Osteoblast (primary cell): ENCODE results near the gene SNRK. TPM values are rescaled to one million over a fixed set of nuclear protein-coding genes. Genes with fewer than 3 reads are reported as not detected.

Experiments
- DNase-seq: peaks from one replicate; pipeline ENCODE4 v3.0.0; 2011; ENCODE audit warnings: low spot score, mixed read lengths; ENCODE audit not compliant: insufficient read length; ENCODE audit errors: missing footprints
- H2AFZ ChIP-seq: 2 replicates; pipeline ENCODE4 v1.6.0; 2011; ENCODE audit warnings: mild to moderate bottlenecking, low read length
- H3K27ac ChIP-seq: 2 replicates; pipeline ENCODE4 v1.5.1; 2011; ENCODE audit warnings: mild to moderate bottlenecking, low read depth, low read length, moderate library complexity
- H3K27me3 ChIP-seq: 2 replicates; pipeline ENCODE4 v1.6.0; 2012; ENCODE audit warnings: mild to moderate bottlenecking, control low read depth, inconsistent platforms, low read length, moderate library complexity; ENCODE audit not compliant: insufficient read depth
- H3K36me3 ChIP-seq: 2 replicates; pipeline ENCODE4 v1.5.1; 2011; ENCODE audit warnings: mild to moderate bottlenecking, low read length, control low read depth, moderate library complexity; ENCODE audit not compliant: insufficient read depth
- H3K4me1 ChIP-seq: 2 replicates; pipeline ENCODE4 v1.5.1; 2011; ENCODE audit warnings: mild to moderate bottlenecking, low read length, control low read depth, moderate library complexity; ENCODE audit not compliant: insufficient read depth
- H3K4me2 ChIP-seq: 2 replicates; pipeline ENCODE4 v1.6.0; 2011; ENCODE audit warnings: mild to moderate bottlenecking, low read length; ENCODE audit not compliant: insufficient read depth
- H3K4me3 ChIP-seq: fragments of 200-600 bp; sonication (generic); 3 replicates; pipeline ENCODE4 v1.5.1; 2012; ENCODE audit warnings: mild to moderate bottlenecking, low read length, inconsistent platforms; ENCODE audit not compliant: insufficient read depth
- H3K79me2 ChIP-seq: 2 replicates; pipeline ENCODE4 v1.6.0; 2012; ENCODE audit warnings: mild to moderate bottlenecking, low read length, control low read depth, inconsistent platforms; ENCODE audit not compliant: insufficient read depth
- H3K9me3 ChIP-seq: 2 replicates; pipeline ENCODE4 v1.5.1; 2011; ENCODE audit warnings: low read depth, low read length, control low read depth
- H4K20me1 ChIP-seq: 2 replicates; pipeline ENCODE4 v1.6.0; 2012; ENCODE audit warnings: mild to moderate bottlenecking, low read length, control low read depth; ENCODE audit not compliant: insufficient read depth
- CTCF ChIP-seq: IDR thresholded peaks from 2 replicates; pipeline ENCODE4 v1.5.1; 2011; ENCODE audit warnings: mild to moderate bottlenecking, low read depth, low read length, moderate library complexity; ENCODE audit errors: extremely low read depth
- total RNA-seq: library from RNA; depleted of rRNA; stranded (reverse); fragments of >200 nt; gene quantifications from 2 replicates; pipeline ENCODE4 v1.2.3, GENCODE V29; 2012

SNRK gene
- total RNA-seq, 1 donor = 26.1 TPM

- Histone ChIP-seq H2AFZ (no peak overlapping the region), H3K27ac (peak overlapping the region; percentile 49), H3K79me2 (peaks cover 70% of the 10 kb centered on the region), H4K20me1 (peaks cover 19% of the 10 kb centered on the region), H3K4me2 (peak overlapping the region; percentile 97), H3K9me3 (no peaks in the 10 kb centered on the region), H3K36me3 (peaks cover 4% of the 10 kb centered on the region), H3K4me1 (peaks cover 23% of the 10 kb centered on the region), H3K4me3 (peak overlapping the region; percentile 54), H3K27me3 (peaks cover 6% of the 10 kb centered on the region)
- no peak for TF ChIP-seq CTCF
- no peak for DNase-seq
Measured at GRCh38 chr3:43288850-43289249, 2.5 kb downstream of the SNRK start.

DNA sequence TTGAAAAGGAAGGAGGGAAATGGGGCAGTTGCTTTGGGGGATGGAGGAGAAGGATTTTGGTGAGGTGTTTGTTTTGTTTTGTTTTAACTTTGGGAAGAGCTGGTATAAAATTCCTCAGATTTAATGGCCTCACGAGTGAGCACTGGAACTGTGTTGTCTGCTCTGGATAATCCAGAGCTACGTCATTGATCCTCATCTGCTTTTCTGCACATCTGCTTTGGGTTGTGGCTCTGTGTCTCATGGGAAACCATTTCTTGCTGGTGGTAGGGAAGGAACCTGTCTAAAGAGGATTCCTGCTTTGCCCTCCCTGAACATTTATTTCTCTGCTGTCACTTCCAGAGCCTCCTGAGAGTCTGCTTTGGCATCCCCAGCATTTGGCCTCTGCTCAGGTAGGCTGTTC lies 3.1 kb downstream of the SNRK start:
- Histone ChIP-seq H2AFZ (no peak overlapping the region), H3K27me3 (peaks cover 2% of the 10 kb centered on the region), H3K27ac (peak overlapping the region; percentile 49), H3K4me1 (peaks cover 23% of the 10 kb centered on the region), H3K4me3 (no peak overlapping the region), H3K4me2 (peak overlapping the region; percentile 97), H3K9me3 (no peaks in the 10 kb centered on the region), H4K20me1 (peaks cover 20% of the 10 kb centered on the region), H3K79me2 (peaks cover 75% of the 10 kb centered on the region), H3K36me3 (peaks cover 4% of the 10 kb centered on the region)
- DNase-seq = no peak
- no peak for TF ChIP-seq CTCF

DNA sequence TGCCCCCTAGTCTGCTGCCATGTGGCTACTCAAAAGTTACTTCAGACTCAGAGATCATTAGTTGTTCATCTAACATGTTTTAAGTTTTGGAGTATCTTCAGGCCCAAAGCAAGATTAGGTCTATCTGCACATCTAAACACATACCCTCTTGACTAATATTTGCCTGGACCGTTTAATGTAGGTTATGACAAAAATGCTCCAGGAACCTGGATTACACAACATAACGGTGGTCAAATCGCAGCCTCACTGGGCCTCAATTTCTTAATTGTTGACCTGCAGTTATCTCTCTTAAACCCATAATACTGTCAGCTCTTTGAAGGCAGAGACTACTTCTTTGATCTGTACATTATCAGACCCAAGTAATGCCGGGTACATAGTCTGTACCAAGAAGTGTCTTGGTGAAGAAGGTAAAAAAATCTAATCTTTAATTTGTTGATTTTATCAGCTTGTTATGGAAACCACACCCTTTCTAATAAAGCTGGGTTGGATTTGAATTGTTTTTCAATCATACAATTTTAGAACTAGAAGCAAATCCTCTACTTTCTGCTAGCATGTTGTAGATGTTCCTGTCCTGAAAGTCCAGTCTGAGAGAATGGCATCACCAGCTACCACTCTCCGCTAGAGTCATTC lies 3.6 kb downstream of the SNRK start:
- no peaks in the 10 kb centered on the region for H3K27me3 ChIP-seq
- no peaks in the 10 kb centered on the region for H3K9me3 ChIP-seq
- H3K36me3 ChIP-seq = peaks cover 4% of the 10 kb centered on the region
- DNase-seq = no peak
- no peak for TF ChIP-seq CTCF
- H3K4me2 ChIP-seq = no peak overlapping the region
- H3K4me1 ChIP-seq = peaks cover 23% of the 10 kb centered on the region
- peaks cover 81% of the 10 kb centered on the region for H3K79me2 ChIP-seq
- no peak overlapping the region for H3K4me3 ChIP-seq
- H3K27ac ChIP-seq = no peak overlapping the region
- H4K20me1 ChIP-seq = peaks cover 21% of the 10 kb centered on the region
- no peak overlapping the region for H2AFZ ChIP-seq

DNA sequence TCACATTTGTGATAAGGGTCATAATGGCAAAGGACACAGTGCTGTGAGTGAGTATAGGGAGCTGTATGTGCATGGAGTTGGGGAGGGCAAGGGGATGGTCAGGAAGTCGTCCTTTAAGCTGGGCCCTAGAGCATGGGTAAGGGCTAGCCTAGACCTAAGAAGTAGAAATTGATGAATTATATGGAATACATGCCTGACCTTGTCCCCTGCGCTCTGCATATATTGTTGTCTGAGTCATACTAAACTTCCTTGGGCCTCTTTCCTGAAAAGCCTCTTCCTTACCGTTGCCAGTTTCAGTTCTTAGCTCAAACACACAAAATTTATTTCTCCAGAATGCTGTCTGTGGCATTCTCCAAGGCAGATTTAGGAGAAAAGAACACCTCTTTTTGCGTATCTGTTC lies 4.6 kb downstream of the SNRK start:
- H3K36me3 ChIP-seq = peaks cover 4% of the 10 kb centered on the region
- no peak for DNase-seq
- no peaks in the 10 kb centered on the region for H3K27me3 ChIP-seq
- TF ChIP-seq CTCF = no peak
- H3K4me3 ChIP-seq = no peak overlapping the region
- H3K9me3 ChIP-seq = no peaks in the 10 kb centered on the region
- H3K4me1 ChIP-seq = peaks cover 23% of the 10 kb centered on the region
- H3K27ac ChIP-seq = no peak overlapping the region
- H3K79me2 ChIP-seq = peaks cover 90% of the 10 kb centered on the region
- H4K20me1 ChIP-seq = peaks cover 23% of the 10 kb centered on the region
- H2AFZ ChIP-seq = no peak overlapping the region
- H3K4me2 ChIP-seq = no peak overlapping the region
